Uterus (tissue), 2 donors: Measurements from ENCODE around the gene WDSUB1.

Experiments used
- CTCF ChIP-seq, 4 experiments: fragments of 200-600 bp in 2 of 4; fragments of 450-650 bp in 2 of 4; sonication (generic) in 2 of 4; IDR thresholded peaks; one replicate each; pipeline ENCODE4 v1.5.1; 2016 to 2019; ENCODE audit warnings: antibody characterized with exemption in 4 of 4, mild to moderate bottlenecking in 2 of 4, moderate library complexity in 1 of 4
- POLR2A ChIP-seq, 2 donors: fragments of 450-650 bp; IDR thresholded peaks; one replicate each; pipeline ENCODE4 v1.6.1; 2016; ENCODE audit warnings: antibody characterized with exemption in 2 of 2, mild to moderate bottlenecking in 1 of 2, moderate library complexity in 1 of 2

- TF ChIP-seq POLR2A (IDR thresholded peaks at IDR 0.05) (no peak), CTCF (IDR thresholded peaks at IDR 0.05) (no peak)
These were observed 94.1 kb downstream of the WDSUB1 start for GRCh38 chr2:159192371-159192918.
